ENCODE data around the gene HS3ST5.
"Not testable (repeated sequence)": the region's sequence is repeated elsewhere in the genome, so short reads cannot be mapped to it uniquely, and the experiment has no call there.

Gene HS3ST5

DNA sequence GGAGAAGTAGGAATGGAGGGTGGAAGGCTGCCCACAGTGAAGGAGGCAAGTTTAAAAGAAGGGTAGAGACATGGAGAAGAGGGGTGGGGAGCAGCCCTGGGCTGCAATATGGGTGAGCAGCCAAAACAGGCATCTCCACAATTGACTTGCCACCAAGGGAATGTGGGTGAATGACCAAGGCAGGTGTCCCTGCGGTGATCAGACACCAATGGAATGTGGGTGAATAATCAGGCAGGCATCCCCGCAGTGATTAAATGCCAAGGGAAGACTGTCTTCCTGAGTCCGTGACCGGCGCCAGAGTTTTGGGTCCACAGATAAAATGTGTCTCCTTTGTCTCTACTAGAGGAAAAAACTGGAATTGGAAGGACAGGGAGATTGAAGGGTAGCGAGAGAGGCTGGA lies 325.7 kb downstream of the HS3ST5 start:
- H3K27ac Mint-ChIP-seq (ENCODE audit: low read depth); ATAC-seq (replicated peaks; ENCODE audit: extremely low read depth, poor library complexity, severe bottlenecking); H3K4me3 Mint-ChIP-seq; DNase-seq (ENCODE audit: low spot score in 2 of 2); H3K36me3 Mint-ChIP-seq (ENCODE audit: insufficient read depth); H3K9me3 Mint-ChIP-seq; H3K4me1 Mint-ChIP-seq: not testable (repeated sequence)
- peaks cover 20% of the 10 kb centered on the region for H3K27me3 Mint-ChIP-seq

DNA sequence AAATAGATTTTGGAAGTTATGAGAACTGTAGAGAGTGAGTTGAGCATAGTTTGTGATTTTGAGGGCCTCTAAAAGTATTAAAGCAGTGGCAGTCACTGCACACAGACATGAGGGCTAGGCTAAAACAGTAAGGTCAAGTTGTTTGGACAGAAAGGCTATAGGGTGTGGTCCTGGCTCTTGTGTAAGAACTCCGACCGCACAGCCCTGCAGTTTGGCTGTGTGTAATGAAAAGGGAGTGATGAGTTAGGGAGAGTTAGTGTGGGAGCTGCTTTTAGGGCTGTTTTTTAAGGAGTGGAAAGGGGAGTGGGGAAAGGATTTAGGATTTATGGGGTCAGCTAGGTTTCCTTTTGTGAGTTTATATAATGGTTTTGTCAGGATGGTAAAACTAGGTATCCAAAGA lies 328.7 kb downstream of the HS3ST5 start:
- not testable (repeated sequence) for H3K4me3 Mint-ChIP-seq; H3K9me3 Mint-ChIP-seq; H3K36me3 Mint-ChIP-seq (ENCODE audit: insufficient read depth); ATAC-seq (replicated peaks; ENCODE audit: extremely low read depth, poor library complexity, severe bottlenecking); H3K27ac Mint-ChIP-seq (ENCODE audit: low read depth); H3K4me1 Mint-ChIP-seq; DNase-seq (ENCODE audit: low spot score in 2 of 2)
- H3K27me3 Mint-ChIP-seq: peaks cover 20% of the 10 kb centered on the region

DNA sequence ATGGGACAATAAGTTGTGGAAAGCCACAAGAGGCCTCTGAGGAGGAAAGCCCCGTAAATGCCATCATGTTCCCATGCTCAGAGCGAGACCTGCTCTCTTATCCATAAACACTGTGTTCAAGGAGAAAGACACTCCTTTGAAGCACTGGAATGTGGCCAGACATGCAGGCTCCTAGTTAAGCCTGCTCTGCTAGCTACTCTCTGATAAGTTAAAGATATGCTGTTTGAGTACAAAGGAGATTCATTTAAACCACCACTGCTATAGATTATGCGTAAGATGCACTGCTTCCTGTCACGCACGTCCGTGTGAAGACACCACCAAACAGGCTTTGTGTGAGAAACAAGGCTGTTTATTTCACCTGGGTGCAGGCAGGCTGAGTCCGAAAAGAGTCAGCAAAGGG lies 331.3 kb downstream of the HS3ST5 start:
- not testable (repeated sequence) for H3K36me3 Mint-ChIP-seq (ENCODE audit: insufficient read depth); H3K27ac Mint-ChIP-seq (ENCODE audit: low read depth); ATAC-seq (replicated peaks; ENCODE audit: extremely low read depth, poor library complexity, severe bottlenecking); H3K4me3 Mint-ChIP-seq; H3K9me3 Mint-ChIP-seq; DNase-seq (ENCODE audit: low spot score in 2 of 2)
- Mint-ChIP-seq H3K4me1 (peaks cover 16% of the 10 kb centered on the region), H3K27me3 (peaks cover 20% of the 10 kb centered on the region)

DNA sequence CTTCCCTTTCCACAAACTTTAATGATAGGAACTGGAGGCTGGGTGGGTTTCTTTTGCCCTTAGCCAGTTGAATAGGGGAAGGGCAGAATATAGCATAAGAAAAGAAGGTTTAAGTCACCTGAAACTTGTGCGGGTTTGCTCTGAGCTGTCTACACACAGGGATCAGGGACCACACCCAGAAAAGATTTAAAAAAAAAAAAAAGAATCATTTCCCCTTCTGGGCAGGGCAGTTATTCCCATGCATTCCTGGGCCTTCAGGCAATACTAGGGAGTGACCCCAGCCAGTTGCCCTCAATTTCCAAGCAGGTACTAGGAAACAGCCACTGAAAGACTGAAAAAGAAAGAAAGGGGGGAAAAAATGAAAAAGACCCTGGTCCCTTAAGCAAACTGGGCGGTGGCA lies 332.3 kb downstream of the HS3ST5 start:
- H3K9me3 Mint-ChIP-seq: no peaks in the 10 kb centered on the region
- H3K36me3 Mint-ChIP-seq (ENCODE audit: insufficient read depth): no peaks in the 10 kb centered on the region
- H3K27ac Mint-ChIP-seq (ENCODE audit: low read depth): no peak overlapping the region
- H3K4me3 Mint-ChIP-seq: no peak overlapping the region
- DNase-seq (ENCODE audit: low spot score in 2 of 2) (no peak), ATAC-seq (replicated peaks; ENCODE audit: extremely low read depth, poor library complexity, severe bottlenecking) (no peak)
- peaks cover 13% of the 10 kb centered on the region for H3K27me3 Mint-ChIP-seq
- H3K4me1 Mint-ChIP-seq: peaks cover 16% of the 10 kb centered on the region

DNA sequence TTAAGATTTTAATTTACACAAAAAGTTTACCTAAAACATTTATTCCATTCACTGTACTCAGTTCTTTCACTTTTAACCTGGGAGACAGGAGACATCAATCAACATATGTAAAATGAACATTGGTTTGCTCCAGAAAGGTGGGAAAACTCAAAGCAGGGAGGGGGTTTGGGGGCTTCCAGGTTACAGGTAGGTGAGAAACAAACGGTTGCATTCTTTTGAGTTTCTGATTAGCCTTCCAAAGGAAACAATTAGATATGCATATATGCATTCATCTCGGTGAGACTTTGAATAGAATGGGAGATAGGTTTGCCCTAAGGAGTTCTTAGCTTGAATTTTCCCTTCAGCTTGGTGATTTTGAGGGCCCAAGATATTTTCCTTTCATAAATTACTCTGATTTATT lies 333.6 kb downstream of the HS3ST5 start:
- Mint-ChIP-seq H3K4me3 (no peak overlapping the region), H3K9me3 (no peaks in the 10 kb centered on the region), H3K4me1 (peaks cover 16% of the 10 kb centered on the region), H3K36me3 (ENCODE audit: insufficient read depth) (no peaks in the 10 kb centered on the region), H3K27ac (ENCODE audit: low read depth) (no peak overlapping the region), H3K27me3 (peaks cover 21% of the 10 kb centered on the region)
- ATAC-seq (replicated peaks; ENCODE audit: extremely low read depth, poor library complexity, severe bottlenecking): no peak
- DNase-seq (ENCODE audit: low spot score in 2 of 2): no peak

DNA sequence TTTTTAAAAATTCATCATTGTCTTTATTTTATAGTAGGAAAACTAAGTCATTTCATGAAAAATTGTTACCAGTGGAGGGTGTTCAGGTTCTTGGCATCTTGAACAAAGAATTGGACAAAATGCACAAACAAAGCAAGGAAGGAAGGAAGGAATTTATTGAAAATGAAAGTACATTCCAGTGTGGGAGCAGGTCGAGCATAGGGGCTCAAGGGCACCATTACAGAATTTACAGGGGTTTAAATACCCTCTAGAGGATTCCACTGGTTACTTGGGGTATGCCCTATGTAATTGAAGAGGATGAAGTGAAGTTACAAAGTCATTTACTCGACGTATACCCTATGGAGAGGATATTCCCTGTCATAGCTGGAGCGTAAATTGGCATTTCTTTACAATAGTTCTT lies 334.5 kb downstream of the HS3ST5 start:
- Mint-ChIP-seq H3K27me3 (peaks cover 21% of the 10 kb centered on the region), H3K4me1 (peaks cover 16% of the 10 kb centered on the region), H3K9me3 (no peaks in the 10 kb centered on the region), H3K4me3 (no peak overlapping the region), H3K36me3 (ENCODE audit: insufficient read depth) (no peaks in the 10 kb centered on the region), H3K27ac (ENCODE audit: low read depth) (no peak overlapping the region)
- DNase-seq (ENCODE audit: low spot score in 2 of 2): no peak
- ATAC-seq (replicated peaks; ENCODE audit: extremely low read depth, poor library complexity, severe bottlenecking): no peak

DNA sequence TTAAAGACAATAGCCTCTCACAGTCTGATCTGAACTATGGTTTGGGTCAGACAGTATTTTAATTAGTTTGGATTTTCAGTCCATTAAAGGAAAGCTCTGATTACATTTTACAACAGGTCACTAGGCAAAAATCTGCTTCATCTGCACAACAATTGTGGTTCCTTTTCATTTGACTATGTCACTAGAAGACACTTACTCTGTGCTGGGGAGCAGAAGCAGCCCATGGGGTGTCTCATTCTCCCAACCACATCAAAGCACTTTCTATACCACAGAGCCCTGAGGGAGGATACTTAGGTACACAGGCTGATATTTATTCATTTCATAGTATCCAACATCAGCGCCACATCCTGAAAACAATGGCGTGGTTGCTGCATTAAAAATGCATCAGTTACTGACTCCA lies 335.3 kb downstream of the HS3ST5 start:
- no peaks in the 10 kb centered on the region for H3K36me3 Mint-ChIP-seq (ENCODE audit: insufficient read depth)
- H3K9me3 Mint-ChIP-seq: no peaks in the 10 kb centered on the region
- ATAC-seq (replicated peaks; ENCODE audit: extremely low read depth, poor library complexity, severe bottlenecking) (peak; percentile 52), DNase-seq (ENCODE audit: low spot score in 2 of 2) (no peak)
- H3K27ac Mint-ChIP-seq (ENCODE audit: low read depth): no peak overlapping the region
- H3K4me3 Mint-ChIP-seq: no peak overlapping the region
- H3K27me3 Mint-ChIP-seq: peaks cover 28% of the 10 kb centered on the region
- peaks cover 16% of the 10 kb centered on the region for H3K4me1 Mint-ChIP-seq

Data from central memory CD8-positive, alpha-beta T cell (primary cell).